Activated CD8-positive, alpha-beta memory T cell treated with anti-CD3 and anti-CD28 coated beads, Interleukin-2, amount 50 U/mL, for 1 hour (primary cell): Measurements from ENCODE around the gene TICRR.

Experiments used
- DNase-seq: peaks from one replicate; pipeline ENCODE4 v3.0.0-alpha.2; 2020; ENCODE audit errors: extremely low read depth

TICRR gene

DNA sequence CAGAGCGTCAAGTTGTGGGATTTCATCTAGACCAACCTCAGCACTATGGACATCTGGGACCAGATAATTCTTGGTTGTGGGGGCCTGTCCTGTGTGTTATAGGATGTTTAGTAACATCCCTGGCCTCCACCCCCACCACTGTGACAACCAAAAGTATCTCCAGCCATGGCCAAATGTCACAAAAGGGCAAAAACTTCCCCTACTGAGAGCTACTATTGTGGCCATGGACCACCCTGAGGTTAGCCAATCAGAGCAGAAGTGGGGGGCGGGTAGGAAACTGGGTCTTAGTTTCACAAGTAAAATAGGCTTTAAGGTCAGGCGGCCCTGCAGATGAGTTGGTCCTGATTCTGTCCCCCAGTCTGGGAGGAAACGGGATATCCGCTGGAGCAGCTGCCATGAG, 54.6 kb downstream of the TICRR start:
- no peak for DNase-seq

DNA sequence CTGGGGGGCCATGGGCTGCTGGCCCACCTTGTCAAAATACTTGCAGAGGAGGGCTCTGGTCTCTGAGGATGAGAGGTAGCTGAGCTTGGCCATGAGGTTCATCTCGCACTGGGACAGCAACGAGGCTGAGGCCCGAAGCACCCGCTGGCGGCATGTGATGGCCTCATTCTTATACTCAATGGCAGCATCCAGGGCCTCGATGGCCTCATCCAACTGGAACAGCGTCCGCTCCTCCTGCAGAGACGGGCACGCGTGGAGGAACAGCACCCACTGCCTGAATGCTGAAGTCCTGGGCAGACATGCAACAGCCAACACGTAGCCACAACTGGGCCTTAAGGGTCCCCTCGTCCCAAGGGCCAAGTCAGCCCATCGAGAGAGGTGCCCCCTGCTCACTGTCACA, 55.0 kb downstream of the TICRR start:
- DNase-seq: no peak

DNA sequence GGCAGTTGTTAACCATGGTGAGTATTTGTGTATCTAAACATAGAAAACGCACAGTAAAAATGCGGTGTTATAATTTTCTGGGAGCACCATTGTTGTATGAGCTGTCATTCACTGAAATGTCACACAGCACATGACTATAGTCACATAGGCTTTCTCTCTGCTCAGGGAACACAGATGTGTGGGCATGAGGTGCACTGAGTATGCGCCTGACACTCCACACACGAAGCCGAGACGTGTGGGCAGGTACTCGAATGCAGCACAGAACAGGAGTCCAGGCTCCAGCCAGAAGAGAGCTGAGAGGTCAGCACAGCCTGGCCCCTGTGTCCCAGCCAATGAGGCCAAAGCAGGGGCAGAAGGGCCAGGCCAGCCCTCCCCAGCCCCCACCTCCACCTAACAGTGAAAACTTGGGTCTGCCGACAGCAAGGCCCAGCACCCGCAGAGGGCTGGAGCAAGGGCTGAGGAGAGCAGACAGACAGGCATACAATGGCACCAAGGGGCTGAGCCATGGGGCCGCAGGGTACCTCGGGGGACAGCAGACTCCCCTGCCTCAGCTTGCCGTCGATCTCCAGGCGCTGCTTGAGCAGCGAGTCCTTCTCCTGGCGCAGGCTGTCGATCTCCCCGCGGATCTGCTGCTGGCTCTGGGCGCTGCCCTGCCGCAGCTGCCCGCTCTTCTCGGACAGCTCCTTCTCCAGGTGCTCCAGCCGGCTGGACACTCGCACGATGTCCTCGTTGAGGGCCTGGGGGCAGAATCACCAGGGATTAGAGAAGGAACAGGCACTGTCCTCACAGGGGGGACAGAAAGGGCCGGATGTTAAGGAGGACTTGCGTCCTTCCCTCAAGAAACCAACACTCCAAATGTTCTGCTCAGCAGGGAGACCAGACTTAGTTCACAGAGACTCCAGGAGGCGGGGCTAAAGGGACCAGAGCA, 56.0 kb downstream of the TICRR start:
- no peak for DNase-seq

DNA sequence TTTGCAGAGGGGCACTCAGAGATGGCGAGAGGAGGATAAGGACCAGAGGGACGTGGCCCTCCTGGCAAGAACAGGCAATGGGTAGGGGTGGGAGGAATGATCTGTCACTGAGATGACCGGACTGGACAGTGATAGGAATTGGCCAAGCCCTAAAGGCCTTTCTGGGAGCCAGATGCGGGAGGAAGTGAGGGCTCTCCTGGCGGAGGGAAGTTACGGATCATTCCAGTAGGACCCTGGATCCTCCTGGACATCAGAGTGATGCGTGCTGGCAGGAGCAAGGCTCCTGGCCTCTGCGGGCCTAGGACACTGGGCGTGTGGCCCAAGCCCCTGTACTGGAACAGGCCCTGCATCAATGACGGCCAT, 56.6 kb downstream of the TICRR start:
- no peak for DNase-seq

DNA sequence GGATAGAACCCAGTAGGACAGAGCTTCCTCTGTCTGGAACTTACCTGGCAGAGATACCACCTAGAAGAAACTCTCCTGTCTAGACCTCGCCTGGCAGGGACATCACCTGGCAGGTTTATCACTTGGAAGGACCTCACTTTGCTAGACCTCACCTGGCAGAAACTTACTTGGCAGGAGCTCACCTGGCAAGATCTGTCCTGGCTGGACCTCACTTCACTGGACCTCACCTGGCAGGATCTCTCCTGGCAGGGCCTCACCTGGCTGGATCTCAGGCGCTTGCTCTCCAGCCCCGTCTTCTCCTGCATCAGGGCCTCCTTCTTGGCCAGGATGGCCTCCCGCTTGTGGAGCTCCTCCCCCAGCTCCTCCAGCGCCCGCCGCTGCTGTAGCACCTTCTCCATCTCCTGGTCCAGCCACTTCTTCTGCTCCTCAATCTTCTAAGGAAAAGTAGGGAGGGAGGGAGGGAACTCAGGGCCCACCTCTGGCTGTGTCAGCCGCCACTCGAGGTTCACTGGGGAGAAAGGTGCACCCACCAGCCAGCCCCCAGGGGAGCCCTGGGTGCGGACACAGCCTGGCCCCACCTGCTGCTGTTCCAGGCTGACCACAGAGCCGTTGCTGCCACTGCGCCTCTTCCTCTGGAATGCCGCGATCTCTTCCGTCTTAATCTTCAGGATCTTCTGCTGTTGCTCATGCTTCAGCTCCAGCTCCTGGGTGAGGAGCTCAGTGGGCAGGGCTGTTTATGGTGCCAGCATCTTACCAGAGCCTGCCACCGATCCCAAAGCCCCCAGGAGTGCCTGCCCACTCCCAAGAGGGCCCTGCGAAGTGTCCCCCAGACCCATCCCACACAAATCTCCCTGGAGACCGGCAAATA, 57.5 kb downstream of the TICRR start:
- no peak for DNase-seq

DNA sequence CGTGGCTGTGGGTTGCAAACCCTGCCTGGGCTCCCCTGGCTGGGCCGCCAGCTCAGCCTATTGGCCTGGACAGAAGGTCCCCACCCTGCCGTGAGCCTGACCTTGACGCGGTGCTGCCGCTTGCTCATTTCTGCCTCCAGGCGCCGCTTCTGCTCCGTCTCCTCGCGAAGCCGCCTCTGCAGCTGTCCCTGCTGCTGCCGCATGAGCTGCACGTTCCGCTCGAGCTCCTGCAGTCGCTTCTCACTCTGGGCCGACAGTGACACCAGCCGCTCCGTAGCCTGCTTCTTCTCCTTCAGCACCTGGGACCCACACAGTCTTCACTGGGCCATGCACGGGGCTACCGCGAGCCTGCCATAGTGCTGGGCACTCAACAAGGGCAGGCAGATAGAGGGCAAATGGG, 58.3 kb downstream of the TICRR start:
- no peak for DNase-seq

DNA sequence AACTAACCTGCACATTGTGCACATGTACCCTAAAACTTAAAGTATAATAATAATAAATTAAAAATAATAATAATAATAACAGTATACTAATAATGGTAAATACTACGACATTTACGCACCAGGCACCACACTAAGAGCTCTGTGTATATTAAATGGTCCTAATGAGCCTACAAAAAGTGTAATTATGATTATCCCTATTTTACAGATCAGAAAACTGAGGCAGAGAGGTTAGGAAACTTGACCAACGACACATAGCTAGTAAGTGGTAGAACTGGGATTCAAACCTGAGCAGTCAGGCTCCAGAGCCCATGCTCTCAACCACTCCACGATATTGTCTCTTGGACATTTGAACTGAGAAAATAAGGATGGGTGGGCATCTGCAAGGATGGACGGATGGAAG, 65.0 kb downstream of the TICRR start:
- DNase-seq: no peak

DNA sequence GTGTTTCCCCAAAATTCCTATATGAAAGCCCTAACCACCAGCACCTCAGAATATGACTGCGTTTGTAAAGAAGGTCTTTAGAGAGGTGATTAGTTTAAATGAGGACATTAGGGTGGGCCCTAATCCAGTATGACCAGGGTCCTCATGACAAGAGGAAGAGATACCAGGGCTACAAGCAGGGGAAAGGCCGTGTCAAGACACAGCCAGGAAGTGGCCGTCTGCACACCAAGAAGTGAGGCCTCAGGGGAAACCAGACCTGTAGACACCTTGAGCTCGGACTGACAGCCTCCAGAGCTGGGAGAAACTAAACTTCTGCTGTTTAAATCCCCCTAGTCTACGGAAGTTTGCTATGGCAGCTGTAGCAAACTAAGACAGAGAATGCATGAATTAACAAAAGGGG, 65.8 kb downstream of the TICRR start:
- DNase-seq: no peak

DNA sequence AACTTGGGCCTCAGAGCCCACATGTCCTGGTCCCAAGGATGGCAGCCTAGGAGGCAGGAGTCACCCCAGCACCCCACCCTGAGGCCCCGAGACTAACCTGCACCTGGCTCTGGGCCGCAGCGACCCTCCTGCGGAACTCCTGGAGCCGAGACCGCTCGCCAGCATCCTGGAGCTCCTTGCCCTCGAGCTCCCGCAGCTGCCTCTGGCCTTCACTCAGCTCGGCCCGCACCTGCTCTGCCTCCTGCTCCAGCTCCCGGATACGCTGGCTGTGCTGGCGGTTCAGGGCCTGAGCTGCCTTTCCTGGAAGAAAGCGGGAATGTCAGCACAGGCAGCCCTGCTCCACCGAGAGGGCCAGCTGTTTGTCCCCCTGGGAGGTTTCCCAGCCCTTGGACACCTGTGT, 66.8 kb downstream of the TICRR start:
- no peak for DNase-seq

DNA sequence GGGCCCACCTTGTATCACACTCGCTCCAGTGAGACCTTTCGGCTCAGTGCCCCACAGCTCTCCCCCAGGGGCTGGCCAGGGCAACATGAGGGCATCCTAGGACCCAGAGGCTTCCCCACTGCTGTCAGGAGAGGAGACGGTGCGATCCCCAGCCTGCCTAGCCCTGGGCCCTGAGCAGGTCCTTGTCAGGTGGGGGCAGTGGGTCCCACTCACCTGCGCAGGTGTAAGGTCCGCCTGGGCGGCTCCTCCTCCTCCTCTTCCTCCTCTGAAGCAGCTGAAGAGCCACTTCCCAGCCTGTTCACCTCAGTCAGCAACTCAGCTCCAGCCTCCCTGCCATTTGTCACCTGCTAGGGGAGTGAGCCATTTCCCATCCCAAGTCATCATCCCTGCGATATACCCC, 70.4 kb downstream of the TICRR start:
- DNase-seq: no peak

DNA sequence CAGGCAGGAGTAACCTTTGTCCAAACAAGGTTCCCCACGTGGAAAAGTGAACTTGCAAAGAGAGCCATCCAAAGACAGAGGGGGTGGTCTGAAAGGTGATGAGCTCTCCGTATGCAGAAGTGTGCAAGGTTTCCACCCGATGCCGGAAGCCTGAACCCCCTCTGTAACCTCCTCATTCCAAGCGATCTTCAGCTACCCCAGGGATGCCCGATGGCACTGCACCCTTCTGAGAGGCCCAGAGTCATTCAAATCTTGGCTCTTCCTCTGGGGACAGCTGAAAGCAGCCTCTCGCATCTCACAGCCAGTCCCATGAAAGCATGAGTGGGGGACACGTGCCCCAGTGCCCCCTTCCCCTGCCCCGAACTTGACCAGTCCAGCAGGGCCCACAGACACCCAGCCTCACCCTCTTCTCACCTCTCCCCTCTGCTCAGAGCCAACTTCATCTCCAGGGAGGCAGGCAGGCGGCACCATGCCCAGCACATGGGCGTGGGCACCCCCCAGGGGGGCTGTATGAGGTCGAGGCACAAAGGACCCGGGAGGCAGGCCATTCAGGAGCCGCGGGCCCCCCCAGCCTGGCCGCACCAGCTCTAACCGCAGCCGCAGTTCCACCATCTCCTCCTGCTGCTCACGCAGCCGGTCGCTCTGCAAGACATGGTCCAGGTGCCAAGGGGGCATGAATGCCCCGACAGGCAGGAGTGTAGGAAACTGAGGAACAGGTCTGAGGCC, 71.3 kb downstream of the TICRR start:
- no peak for DNase-seq

DNA sequence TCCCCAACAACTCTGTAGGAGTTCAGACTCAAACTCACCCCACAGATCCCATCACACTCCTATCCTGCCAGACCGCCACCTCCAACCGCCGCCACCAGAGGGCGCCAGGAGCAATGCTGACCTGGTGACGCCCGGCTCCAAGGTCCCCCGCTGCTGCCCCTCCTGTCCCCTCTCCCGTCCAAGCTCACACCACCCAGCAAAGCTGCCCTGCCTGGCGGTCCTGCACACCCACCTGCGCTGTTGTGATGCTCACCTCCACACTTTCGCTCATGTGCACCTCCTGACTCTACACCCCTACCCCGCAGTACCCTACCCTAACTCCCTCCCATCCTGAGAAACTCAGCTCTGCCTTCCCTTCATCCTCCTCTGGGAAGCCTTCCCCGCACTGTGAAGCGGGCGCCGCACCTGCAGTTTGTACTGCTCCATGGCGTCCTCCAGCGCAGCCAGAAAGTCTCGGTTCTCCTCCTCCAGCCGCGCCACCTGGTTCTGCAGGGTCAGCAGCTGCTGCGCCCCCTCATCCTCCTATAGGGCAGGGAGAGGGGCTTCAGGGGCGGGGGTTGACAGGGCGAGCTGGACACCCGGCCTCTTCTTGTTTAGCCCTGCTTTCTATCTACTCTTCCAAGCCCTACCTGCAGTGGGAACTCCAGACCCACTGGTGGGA, 72.1 kb downstream of the TICRR start:
- no peak for DNase-seq

DNA sequence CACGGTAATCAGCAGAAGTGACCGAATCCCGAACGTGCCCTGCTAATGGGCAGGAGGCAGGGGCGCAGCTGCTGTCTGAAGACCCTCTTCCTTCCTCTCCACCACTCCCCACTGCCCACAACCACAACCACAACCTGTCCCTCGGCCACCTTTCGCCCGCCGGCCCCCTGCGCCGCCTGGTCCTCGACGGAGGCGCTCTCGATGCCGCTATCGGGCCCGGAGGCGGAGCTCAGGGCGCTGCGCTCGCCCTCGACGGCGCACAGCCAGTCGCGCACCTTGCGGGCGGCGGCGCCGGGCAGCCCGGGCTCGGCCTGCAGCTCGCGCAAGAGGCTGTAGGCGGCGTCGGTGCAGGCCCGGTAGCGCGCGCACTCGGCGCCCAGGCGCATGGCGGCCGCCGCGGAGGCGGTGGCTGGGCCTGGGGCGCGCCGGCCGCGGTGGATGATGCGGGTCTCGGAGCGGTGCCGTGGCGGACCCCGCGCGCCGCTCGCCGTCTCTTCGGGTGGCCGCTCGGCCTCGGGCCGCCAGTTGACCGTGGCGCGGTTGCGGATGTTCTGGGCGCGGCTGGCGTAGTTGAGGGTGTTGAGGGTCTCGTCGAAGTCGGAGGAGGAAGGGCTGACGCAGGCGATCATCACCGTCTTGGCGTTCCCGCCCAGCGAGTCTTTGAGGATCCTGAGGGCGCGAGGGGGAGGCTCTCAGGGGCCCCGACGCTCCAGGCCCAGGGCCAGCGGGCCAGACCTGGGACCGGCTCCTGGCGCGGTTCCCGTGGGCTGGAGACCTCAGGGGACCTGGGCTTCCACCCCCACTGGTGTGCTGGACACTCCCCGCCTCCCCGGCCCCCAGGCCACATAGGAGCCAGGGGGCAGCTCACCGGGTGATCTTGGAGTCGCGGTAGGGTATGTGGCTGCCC, 73.1 kb downstream of the TICRR start:
- no peak for DNase-seq

DNA sequence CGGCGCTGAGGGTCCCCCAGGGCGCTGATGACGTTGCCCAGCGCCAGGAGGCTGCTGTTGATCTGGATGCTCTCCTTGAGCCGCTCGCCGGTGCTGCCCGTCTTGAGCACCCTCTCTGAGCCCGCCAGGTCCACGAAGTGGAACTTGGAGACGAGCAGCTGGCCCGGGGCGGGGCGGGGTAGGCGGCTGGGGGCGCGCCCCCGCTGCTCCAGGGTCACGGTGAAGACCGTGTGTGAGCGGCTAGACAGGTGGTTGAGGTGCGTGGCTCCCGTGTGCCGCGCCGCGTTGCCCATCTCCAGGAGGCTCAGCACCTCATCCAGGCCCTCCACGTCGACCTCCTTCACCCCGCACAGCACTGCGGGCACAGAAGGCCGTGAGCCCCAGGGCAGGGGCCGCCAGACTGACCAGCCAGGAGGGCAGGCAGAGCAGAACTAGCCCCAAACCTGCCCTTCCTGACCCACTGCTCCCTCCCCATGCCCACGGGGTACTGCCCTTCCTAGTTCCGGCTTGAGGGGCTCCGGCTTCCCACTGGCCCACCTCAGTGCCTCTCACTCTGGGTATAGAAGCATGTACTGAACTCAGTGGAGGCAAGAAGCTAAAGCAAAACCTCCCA, 73.8 kb downstream of the TICRR start:
- DNase-seq: no peak

DNA sequence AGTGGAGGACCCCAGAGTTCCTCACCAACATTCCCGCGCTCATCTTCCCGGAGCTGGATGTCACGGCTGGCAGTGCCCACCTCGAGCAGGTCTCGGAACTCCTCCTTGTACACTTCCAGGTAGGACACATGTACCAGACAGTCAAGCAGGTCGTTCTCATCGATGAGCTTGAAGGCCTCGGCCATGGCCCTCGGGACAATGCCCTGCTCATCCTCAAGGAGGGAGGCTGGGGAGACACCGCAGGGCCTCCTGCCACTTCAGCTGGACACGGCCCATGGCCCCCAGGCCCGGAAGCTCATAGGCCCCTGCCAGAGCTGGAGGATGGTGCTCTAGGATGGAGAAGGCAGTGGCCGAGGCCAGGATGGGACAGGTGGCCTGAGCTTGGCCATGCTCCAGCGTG, 74.4 kb downstream of the TICRR start:
- DNase-seq: no peak

DNA sequence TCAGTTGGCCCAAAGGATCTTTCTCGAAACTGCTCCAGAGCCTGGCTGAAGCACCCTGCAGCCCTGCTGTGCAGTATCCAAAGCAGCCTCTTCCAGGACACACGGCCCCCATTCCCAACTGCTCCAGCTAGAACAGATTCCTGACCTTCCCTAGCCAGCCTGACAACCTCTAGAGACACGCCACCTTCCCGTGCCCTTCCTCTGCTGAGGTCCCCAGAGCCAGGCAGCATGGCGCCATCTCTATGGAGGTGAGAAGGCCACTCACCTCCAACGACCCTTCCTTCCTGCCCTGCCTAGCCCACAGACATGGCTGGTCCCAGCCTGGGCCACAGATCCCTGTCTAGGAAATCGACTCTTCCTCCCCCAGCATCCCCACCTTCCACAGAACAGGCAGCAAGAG, 76.9 kb downstream of the TICRR start:
- DNase-seq: no peak

DNA sequence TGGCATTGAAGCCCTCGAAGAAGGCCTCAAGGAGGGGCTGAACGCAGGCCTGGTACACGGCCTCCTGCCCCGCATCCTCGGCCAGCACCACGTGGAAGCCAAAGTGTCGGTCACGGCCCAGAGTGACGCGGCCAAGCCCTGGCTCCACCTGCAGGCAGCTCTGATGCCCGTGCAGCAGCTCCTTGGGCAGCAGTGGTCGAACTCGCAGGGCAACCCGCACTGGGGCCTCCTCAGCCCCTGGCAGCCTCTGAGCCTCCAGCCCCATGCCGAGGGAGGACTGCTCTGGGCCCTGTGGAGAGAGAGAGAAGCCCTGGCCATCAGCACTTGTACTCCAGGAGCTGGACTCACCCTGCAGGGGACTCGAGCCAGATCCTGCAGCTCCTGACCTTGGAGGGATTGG, 77.4 kb downstream of the TICRR start:
- no peak for DNase-seq

DNA sequence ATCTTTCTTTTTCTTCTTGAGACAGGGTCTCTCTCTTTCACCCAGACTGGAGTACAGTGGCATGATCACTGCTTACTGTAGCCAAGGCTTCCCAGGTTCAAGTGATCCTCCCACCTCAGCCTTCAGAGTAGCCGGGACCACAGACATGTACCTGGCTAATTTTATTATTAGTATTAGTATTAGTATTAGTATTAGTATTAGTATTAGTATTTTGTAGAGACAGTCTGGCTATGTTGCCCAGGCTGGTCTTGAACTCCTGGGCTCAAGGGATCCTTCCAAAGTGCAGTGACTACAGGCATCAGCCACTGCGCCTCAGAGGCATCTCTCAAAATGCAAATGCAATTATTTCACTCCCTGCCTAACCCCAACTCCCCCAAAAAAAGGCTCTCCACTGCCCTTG, 78.3 kb downstream of the TICRR start:
- no peak for DNase-seq

DNA sequence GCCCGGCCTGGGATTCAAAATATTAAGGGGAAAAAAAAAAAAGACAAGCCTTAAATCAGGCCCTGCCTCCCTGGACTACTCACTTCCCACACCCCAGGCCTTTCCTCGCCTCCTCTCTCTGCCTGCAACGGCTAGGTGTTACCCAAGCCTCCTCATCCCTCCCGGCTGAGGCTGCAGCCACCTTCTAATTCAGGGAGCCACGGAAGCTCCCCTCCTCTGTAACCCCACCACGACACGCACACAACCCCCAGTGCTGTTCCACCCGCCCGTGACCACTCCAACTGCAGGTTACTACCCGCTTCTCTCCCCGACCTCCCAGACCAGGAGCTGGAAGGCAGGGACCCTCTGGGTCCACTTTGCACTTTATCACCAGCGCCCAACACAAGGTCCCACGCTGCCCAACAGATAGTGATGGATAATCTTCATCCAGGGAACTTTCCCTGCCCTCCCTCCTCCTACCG, 79.1 kb downstream of the TICRR start:
- no peak for DNase-seq
